ENCODE measurements around the gene ADCY6.

The ADCY6 gene

DNA sequence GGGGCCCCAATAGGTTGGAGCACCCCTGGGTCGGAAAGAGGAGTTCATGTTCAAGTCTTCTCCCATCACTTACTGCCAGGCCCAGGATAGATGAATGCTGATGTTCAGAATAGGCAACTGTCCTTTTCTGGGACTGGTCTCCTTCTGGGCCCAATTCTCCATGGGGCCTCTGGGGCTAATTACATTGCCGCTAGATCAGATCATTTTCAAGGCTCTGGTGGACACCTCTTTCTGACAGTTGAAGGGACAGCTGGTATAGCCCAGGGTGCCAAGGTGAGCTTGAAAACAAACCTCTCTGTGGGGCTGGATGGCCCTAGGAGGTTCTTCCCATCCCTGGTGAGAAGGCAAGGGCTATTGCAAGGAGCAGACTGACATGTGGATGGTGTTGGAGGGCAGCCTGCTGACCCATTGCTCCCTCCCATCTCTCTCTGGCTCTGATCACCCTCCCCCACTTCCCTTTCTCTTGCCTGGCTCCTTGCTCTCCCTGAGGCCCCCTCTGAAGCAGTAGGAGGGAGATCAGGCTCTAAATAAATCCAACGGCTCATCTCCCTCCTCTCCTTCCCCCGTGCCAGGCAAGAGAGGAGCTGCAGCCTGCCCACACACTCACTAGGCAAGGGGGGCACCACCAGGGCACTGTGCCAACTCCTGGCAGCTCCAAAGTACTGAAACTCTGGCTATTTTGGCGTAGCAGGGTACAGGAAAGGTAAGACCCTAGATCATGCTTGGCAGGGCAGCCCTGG, 31.3 kb upstream of the ADCY6 start:
- Mint-ChIP-seq H3K9me3 (no peaks in the 10 kb centered on the region), H3K4me3 (no peak overlapping the region), H3K36me3 (ENCODE audit: low read depth) (no peaks in the 10 kb centered on the region), H3K4me1 (ENCODE audit: low read depth) (peaks cover 21% of the 10 kb centered on the region), H3K27me3 (ENCODE audit: low read depth) (peaks cover 27% of the 10 kb centered on the region), H3K27ac (no peak overlapping the region)

DNA sequence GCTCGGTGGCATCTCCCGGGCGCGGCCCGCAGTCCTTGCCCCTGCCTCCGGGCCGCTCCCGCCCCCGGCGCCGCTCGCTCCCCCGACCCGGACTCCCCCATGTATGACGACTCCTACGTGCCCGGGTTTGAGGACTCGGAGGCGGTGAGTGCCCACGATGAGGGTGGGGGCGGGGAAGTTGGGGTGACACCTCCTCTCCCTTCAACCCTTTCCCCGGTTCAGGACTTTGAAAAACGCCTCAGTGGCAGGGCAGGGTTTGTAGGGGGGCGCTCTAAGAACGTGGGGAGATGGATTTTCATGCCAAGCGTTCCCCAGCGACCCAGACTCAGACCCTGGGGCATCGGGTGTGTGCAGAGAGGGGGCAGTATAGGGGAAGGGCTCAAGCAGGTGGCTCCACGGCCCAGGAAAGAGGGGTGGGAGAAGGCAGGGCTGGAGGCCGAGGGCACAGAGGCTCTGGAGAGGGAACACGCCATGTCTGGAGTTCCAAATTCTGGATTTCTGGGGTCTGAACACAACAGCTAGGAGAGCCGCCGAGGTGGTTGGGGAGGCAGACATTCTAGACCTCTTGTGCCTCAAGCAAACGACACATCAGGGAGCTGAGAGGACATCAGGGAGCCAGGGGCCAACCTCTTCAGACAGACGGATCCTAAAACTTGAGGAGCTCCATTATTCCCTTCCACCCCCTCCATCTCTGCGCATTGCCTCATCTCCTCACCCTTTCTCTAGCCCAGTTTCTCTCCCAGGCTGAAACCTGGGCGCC, 30.1 kb upstream of the ADCY6 start:
- H3K4me1 Mint-ChIP-seq (ENCODE audit: low read depth), result peaks cover 22% of the 10 kb centered on the region
- H3K27ac Mint-ChIP-seq, result no peak overlapping the region
- H3K27me3 Mint-ChIP-seq (ENCODE audit: low read depth), result peaks cover 28% of the 10 kb centered on the region
- H3K9me3 Mint-ChIP-seq, result no peaks in the 10 kb centered on the region
- H3K36me3 Mint-ChIP-seq (ENCODE audit: low read depth), result no peaks in the 10 kb centered on the region
- peak overlapping the region; percentile 83 for H3K4me3 Mint-ChIP-seq

DNA sequence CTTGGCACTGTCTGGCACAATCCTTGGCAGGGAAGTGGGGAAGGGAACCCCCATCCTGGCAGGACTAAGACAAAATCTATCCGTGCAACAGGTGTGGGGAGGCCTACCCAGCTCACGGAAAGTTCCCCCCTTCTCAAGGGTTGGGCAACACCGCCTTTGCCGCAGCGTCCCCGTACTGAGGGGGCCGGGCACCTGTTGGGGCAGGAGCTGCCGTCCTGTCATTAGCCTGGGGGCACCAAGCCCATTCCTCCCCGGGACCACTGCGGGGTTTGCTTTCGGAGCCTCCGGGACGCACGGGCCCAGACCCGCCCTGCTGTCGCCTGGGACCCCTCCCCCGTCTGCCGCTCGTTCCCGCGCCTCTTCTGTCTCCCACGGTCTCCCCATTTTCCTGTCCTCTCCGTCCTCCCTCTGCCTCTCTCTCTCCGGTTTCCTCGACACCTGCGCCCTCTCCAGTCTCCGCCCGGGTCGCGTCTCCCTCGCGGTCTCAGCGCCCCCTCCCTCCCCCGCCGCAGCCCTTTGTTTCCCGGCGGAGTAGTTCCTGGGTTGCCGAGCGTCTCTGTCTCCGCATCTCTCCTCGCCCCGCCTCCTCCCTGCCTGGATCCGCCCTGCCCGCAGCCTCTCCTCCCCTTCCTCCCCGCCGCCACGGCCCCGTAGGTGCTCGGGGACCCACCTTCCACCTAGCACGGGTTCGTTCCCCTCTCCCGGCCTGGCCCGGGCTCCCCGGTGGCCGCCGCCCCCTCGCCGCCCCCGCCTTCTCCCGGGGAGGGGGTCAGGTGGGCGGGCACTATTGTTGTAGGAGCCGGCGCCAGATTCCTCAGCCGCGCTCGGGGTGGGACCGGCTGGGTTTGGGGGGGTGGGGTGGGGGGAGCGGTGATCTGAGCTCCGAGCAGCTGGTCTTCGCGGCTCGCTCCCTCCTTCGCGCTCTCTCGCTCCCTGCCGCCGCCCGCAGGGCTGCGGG, 29.3 kb upstream of the ADCY6 start, which contains the start of gene CACNB3:
Gene CACNB3 (plus strand): TSS at position 624 of the 958 bp plus-strand sequence. CDS start 434 bp downstream, outside the sequence.
- no peaks in the 10 kb centered on the region for H3K9me3 Mint-ChIP-seq
- H3K4me3 Mint-ChIP-seq, result peak within 1 kb of the TSS; percentile 87
- peaks cover 22% of the 10 kb centered on the region for H3K4me1 Mint-ChIP-seq (ENCODE audit: low read depth)
- H3K36me3 Mint-ChIP-seq (ENCODE audit: low read depth), result no peaks in the 10 kb centered on the region
- peaks cover 30% of the 10 kb centered on the region for H3K27me3 Mint-ChIP-seq (ENCODE audit: low read depth)
- no peak within 1 kb of the TSS for H3K27ac Mint-ChIP-seq

DNA sequence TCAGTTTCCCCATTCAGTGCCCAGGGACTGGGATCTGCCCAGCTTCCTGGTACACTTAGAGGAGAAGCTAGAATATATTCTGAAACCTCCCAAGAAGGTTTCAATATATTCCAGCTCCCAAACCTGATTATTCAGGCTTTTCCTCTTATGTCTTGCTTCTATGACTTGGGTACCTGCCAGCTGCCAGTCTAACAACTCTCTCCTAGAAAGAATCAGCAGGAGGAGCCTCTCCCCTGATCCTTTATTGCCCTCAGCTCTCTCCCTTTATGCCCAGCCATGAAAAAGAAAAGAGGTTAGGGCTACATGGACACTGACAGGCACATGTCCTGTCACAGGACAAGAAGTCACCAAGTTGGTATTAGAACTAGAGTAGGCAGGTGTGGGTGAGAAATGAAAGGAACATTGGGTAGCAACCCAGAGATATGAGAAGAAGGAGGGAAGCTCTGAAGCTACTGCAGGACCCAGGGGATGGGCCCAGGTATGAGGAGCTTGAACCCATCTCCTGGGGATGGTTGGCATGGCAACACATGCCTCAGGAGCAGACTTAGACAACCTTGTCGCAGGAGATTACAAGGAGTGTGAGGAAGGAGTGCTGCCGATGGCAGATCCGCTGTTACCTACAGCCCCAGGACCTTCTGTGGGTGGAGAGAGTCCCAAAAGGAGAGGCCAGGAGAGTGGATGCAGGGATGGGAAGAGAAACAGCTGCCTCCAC, 27.4 kb upstream of the ADCY6 start:
- H3K4me1 Mint-ChIP-seq (ENCODE audit: low read depth), result peaks cover 22% of the 10 kb centered on the region
- H3K9me3 Mint-ChIP-seq, result no peaks in the 10 kb centered on the region
- no peak overlapping the region for H3K27ac Mint-ChIP-seq
- peak overlapping the region; percentile 90 for H3K4me3 Mint-ChIP-seq
- peaks cover 30% of the 10 kb centered on the region for H3K27me3 Mint-ChIP-seq (ENCODE audit: low read depth)
- no peaks in the 10 kb centered on the region for H3K36me3 Mint-ChIP-seq (ENCODE audit: low read depth)

DNA sequence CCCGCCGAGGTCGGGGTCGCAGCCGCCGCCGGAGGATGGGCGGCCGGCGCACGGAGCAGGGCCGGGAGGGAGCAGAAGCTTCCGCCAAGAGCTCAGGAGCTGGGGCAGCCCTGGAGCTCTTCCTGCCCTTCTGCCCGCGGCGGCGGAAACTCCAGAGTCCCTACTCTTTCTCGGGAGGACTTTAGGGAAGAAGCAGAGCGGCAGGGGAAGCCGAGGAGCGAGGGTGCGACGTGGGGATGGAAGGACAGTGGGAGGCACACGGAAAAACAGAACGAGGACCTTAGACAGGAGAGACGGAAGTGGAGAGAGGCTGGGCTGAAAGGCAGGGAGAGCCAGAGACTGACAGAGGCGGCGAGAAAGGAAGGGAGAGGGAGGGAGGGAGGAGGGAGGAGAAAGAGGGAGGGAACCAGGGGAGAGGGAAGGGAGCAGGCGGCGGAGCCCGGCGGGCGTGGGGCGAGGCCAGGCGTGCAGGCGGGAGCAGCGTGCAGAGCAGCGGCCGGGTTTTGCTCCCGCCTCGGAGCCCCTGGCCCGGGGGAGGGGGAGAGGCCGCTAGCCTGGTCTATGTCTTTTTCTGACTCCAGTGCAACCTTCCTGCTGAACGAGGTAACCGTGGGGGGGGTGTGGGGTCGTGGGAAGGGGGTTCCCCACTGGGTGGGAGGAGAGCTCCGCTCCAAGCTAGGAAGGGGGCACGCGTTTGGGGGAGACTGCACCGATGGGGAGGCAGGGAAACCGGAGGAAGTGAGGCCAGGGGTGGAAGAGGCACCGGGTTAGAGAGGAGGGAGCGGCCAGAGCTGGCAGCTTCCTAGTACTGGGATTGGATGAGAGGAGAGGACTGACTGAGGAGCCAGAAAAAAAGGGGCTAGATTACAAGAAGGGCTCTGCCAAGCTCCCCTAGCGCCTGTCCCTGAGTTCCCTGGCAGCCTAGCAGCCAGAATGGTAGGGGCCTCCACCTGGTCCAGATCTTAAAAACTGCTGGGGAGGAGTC, 26.5 kb upstream of the ADCY6 start:
- H3K27me3 Mint-ChIP-seq (ENCODE audit: low read depth), result peaks cover 30% of the 10 kb centered on the region
- H3K36me3 Mint-ChIP-seq (ENCODE audit: low read depth), result no peaks in the 10 kb centered on the region
- H3K4me3 Mint-ChIP-seq, result peak overlapping the region; percentile 90
- H3K27ac Mint-ChIP-seq, result peak overlapping the region; percentile 72
- H3K4me1 Mint-ChIP-seq (ENCODE audit: low read depth), result peaks cover 22% of the 10 kb centered on the region
- no peaks in the 10 kb centered on the region for H3K9me3 Mint-ChIP-seq

DNA sequence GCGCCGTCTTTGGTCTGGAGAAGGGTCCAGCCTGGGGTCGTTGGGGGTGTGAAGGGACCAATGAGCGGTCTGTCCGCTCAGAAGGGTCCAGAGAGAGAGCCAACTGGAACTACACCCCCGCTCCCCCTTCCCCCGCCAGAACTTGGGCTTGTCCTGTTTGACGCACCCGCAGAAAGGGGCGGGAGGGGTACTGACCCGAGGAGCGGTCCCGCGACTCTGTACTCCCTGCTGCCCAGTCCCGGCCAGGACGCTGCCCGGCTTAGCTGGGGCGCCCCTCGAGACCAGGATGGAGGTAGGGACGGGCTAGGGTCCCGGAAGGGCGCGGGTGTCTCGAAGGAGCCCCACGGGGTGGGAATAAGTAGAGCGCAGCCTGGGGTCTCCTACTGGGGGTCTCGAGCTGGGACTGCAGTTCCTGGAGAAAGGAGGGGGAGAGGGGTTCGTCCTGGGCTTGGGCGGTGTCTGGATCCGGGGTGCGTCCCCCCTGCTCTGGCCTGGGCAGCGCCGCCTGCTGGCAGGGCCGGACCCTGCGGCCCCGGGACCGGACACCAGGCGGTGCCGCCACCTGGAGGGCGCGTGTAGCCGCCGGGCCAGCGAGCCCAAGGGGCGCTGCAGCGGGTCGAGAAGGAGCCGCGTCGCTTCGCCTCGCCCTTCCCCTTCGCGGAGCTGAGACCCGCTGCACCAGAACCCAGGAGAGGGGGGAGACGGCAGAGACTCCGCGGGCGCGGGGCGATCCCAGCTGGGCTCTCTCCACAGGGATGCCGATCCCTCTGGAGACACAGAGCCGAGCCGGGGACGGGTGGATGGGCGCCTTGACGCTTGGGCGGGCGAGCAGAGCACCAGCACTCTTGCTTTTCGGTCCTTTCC, 25.6 kb upstream of the ADCY6 start:
- Mint-ChIP-seq H3K4me3 (peak overlapping the region; percentile 90), H3K4me1 (ENCODE audit: low read depth) (peaks cover 22% of the 10 kb centered on the region), H3K9me3 (no peaks in the 10 kb centered on the region), H3K27me3 (ENCODE audit: low read depth) (peaks cover 25% of the 10 kb centered on the region), H3K36me3 (ENCODE audit: low read depth) (no peaks in the 10 kb centered on the region), H3K27ac (peak overlapping the region; percentile 31)

DNA sequence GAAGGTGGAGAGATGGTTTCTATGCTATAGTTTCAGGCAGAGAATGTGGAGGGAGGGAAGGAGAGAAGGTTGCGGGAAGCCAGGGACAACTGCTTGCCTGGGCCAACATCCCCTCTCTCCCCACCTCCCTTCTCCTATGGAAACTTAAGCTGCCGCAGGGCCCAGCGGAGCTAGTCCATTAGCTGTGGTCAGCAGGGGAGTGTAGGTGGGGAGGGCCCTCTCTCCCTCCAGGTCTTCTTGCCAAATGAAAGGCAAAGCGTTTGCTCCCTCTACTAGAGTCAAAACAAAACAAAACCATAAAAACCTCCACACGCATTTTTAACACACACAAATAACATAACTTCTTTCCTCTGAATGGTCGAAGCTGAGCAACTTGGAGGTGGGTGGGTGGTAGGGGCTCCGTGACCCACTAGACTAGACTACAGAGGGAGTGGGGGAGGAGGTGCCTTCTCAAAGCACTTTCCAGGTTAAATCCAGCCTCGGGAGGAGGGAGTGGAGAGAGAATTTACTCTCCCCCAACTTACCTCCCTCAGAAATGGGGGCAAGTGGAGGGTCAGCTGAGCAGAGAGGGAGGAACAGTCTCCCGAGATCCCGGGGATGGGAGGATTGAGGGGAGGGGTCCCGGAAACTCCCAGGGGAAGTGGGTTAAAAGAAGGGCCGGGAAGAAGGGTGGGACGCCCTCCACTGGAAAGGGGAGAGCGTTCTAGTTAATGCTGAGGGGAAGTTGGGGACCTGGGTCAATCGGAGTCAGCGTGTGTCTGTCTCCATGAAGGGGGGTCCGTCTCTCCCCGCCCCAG, 24.8 kb upstream of the ADCY6 start:
- Mint-ChIP-seq H3K36me3 (ENCODE audit: low read depth) (no peaks in the 10 kb centered on the region), H3K9me3 (no peaks in the 10 kb centered on the region), H3K27ac (peak overlapping the region; percentile 45), H3K4me3 (peak overlapping the region; percentile 82), H3K4me1 (ENCODE audit: low read depth) (peaks cover 20% of the 10 kb centered on the region), H3K27me3 (ENCODE audit: low read depth) (peaks cover 18% of the 10 kb centered on the region)

DNA sequence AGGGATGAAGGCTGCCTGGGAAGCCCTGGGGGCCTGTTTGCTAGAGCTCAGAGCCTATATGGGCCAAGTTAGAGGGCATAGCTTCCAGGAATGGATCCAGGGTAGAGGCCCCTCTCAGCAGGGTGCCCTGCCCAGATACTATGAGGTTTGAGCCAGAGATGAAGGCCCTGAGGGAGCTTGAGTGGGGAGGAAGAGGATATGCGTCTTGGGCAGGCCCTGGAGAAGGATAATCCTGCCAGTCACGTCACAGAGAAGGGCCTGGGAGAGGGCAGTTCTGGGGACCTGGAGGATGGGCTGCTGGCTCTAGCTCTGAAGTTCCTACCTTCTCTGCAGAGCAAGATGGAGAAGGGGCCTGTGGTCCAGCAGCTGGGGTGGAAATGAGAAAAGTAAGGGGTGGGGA, 23.5 kb upstream of the ADCY6 start:
- Mint-ChIP-seq H3K27me3 (ENCODE audit: low read depth) (peaks cover 14% of the 10 kb centered on the region), H3K36me3 (ENCODE audit: low read depth) (no peaks in the 10 kb centered on the region)

DNA sequence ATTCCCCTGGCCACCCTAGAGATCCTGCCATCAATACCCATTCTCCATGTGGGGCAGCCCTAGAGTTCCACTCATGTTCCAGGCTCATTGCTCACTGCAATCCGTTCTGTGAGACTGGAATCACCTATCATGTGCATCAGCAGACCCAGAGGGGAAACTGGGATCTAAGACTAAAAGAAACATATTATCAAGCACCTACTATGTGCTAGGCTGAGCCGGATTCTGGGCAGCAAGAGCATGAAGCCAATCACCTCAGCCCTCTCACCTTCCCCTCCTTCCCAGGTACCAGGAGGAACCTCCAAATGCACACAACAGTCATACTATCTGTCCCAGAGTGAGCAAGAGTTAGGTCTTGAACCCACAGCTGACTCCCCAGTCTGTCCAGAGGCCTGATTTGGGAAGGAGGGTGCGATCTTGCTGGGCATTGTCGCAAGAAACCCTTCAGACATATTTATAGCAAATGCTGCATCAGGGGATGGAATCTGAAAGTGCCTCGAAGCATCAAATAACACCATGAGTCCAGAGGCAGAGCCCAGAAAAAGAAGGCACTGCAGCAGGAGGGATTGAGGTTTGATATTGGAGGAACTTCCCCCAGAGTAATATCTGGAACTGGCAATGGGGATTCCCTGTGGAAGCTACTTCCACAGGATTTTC, 22.7 kb upstream of the ADCY6 start:
- Mint-ChIP-seq H3K27me3 (ENCODE audit: low read depth) (peaks cover 8% of the 10 kb centered on the region), H3K36me3 (ENCODE audit: low read depth) (no peaks in the 10 kb centered on the region), H3K27ac (no peak overlapping the region), H3K4me1 (ENCODE audit: low read depth) (peaks cover 10% of the 10 kb centered on the region), H3K9me3 (no peaks in the 10 kb centered on the region), H3K4me3 (no peak overlapping the region)

More for the DNA sequence above, 23.5 kb upstream of the ADCY6 start:
- Mint-ChIP-seq H3K27ac (no peak overlapping the region), H3K9me3 (no peaks in the 10 kb centered on the region), H3K4me3 (peak overlapping the region; percentile 52), H3K4me1 (ENCODE audit: low read depth) (peaks cover 16% of the 10 kb centered on the region)

DNA sequence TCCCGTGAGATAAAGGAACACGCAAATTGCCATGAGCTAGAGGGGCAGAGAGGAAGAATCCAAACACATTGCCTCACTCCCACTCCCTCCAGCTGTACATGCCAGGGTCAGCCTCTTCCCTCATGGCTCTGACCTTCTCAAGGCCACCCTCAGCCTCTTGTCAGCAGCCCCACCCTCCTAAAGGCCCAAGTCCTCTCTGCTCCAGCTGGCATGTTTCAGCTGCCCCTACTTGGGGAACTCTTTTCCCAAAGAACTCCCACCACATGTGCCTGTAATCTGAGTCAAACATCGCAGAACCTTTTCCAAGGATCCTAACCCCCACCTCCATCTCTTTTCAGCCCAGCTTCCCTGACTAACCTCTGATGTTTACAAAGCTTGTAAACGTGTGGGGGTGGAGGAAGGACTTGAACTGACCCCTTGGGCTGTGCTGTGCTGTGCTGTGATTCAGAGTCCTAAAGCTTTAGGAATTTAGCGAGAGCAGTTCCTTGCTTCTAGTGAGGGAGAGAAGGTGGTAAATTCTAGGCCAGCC, 22.1 kb upstream of the ADCY6 start:
- Mint-ChIP-seq H3K27ac (no peak overlapping the region), H3K9me3 (no peaks in the 10 kb centered on the region), H3K36me3 (ENCODE audit: low read depth) (no peaks in the 10 kb centered on the region), H3K4me1 (ENCODE audit: low read depth) (peaks cover 6% of the 10 kb centered on the region), H3K4me3 (no peak overlapping the region), H3K27me3 (ENCODE audit: low read depth) (peaks cover 3% of the 10 kb centered on the region)

DNA sequence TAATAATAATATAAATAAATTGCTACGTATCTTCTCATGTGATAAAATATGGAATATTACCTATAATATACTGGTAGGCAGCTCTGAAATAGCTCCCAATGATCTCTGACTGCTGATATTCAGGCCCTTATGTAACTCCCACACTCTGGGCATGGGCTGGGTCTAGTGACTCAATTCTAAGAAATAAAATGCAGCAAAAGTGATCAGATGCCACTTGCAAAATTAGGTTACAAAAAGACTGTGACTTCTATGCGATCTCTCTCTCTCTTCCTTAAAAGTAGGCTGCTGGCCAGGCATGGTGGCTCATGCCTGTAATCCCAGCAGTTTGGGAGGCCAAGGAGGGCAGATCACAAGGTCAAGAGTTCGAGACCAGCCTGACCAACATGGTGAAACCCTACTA, 19.1 kb upstream of the ADCY6 start:
- Mint-ChIP-seq H3K27me3 (ENCODE audit: low read depth) (no peaks in the 10 kb centered on the region), H3K36me3 (ENCODE audit: low read depth) (no peaks in the 10 kb centered on the region), H3K4me3 (no peak overlapping the region), H3K4me1 (ENCODE audit: low read depth) (peaks cover 4% of the 10 kb centered on the region), H3K9me3 (no peaks in the 10 kb centered on the region), H3K27ac (no peak overlapping the region)

Data from T-helper 1 cell treated with Interleukin-12 subunit alpha and Interleukin-12 subunit beta and Interleukin-4 antibody, amounts not matched to agents 30 μg/mL and 1 μg/mL, for 36 hours (primary cell).